K562 (cell line): ENCODE data around the gene MBOAT1. TPM values are rescaled to one million over a fixed set of nuclear protein-coding genes. Genes with fewer than 3 reads are reported as not detected.

ENCODE experiments used
- ATAC-seq: fragments of 200-7000 bp; cut with Tn5 transposase; 3 replicates; pipeline ENCODE4 v1.9.1; 2020; ENCODE audit warnings: moderate library complexity
- BruUV-seq: library from RNA; stranded (reverse); fragments of 400-500 nt; replicated peaks from 2 replicates; lab custom pipeline; 2021; lab: Mats Ljungman, UMichigan
- CTCF ChIA-PET: fragments of 300-600 bp; formaldehyde crosslinking; extraction: SDS; loops from one replicate; lab custom pipeline; 2021; ENCODE audit warnings: low intra/inter-chr PET ratio; lab: Yijun Ruan, JAX
- POLR2A ChIA-PET: fragments of 300-600, 350-650 bp; sonication (Branson Sonifier 250); formaldehyde crosslinking; extraction: SDS; loops from one replicate; lab custom pipeline; 2021; ENCODE audit warnings: antibody characterized with exemption, inconsistent platforms; lab: Yijun Ruan, JAX
- DNase-seq, 4 experiments: peaks; one replicate each; pipeline versions ENCODE4 v3.0.0 to v3.0.0-alpha.2; 2011 to 2018; ENCODE audit warnings: low spot score in 3 of 4, mixed read lengths in 3 of 4; ENCODE audit errors: extremely low read depth in 1 of 4
- FAIRE-seq: peaks from 2 replicates; lab custom pipeline; 2011; peaks lifted over from hg19 to GRCh38; lab: Jason Lieb, UNC
- H2AFZ ChIP-seq: 2 replicates; pipeline ENCODE4 v1.6.0; 2011; ENCODE audit warnings: low read depth, low read length, control low read depth, inconsistent platforms
- H3K27ac ChIP-seq: fragments of 200-600 bp; 3 replicates; pipeline ENCODE4 v1.8.0; 2011; ENCODE audit warnings: low read depth, mild to moderate bottlenecking, control low read depth, inconsistent platforms, low read length, moderate library complexity, mixed read lengths; ENCODE audit errors: extremely low read depth
- H3K27me3 ChIP-seq, 2 experiments: fragments of 300-600 bp in 1 of 2; 2 replicates in 1 of 2; 3 replicates in 1 of 2; pipeline versions ENCODE4 v1.6.0 to v1.8.0; 2011; ENCODE audit warnings: inconsistent platforms in 2 of 2, low read length in 2 of 2, mild to moderate bottlenecking in 1 of 2, mixed read lengths in 1 of 2, moderate library complexity in 1 of 2; ENCODE audit not compliant: control insufficient read depth in 2 of 2, insufficient read depth in 2 of 2
- H3K36me3 ChIP-seq: fragments of 300-600 bp; 3 replicates; pipeline ENCODE4 v1.8.0; 2011; ENCODE audit warnings: mild to moderate bottlenecking, low read length, inconsistent platforms; ENCODE audit not compliant: control insufficient read depth, insufficient read depth
- H3K4me1 ChIP-seq, 2 experiments: fragments of 200-600 bp in 1 of 2; replicated peaks in 1 of 2; 2 replicates in 1 of 2; 3 replicates in 1 of 2; pipeline versions ENCODE4 v1.5.1 to v1.8.0; 2011; ENCODE audit warnings: inconsistent platforms in 2 of 2, low read length in 2 of 2, mild to moderate bottlenecking in 1 of 2, mixed read lengths in 1 of 2, moderate library complexity in 1 of 2; ENCODE audit not compliant: control insufficient read depth in 2 of 2, insufficient read depth in 2 of 2
- H3K4me2 ChIP-seq: 2 replicates; pipeline ENCODE4 v1.6.1; 2011; ENCODE audit warnings: low read length, control low read depth, inconsistent platforms, mixed read lengths; ENCODE audit not compliant: insufficient read depth
- H3K4me3 ChIP-seq: fragments of 200-600 bp; sonication (generic), shearing (Covaris generic); 2 replicates; pipeline ENCODE4 v1.5.1; 2016; ENCODE audit warnings: control low read depth, inconsistent platforms
- H3K79me2 ChIP-seq: fragments of 200-600 bp; 3 replicates; pipeline ENCODE4 v1.8.0; 2011; ENCODE audit warnings: low read length, inconsistent platforms; ENCODE audit not compliant: control insufficient read depth, insufficient read depth
- H3K9ac ChIP-seq, 2 experiments: 2 replicates each; pipeline versions ENCODE4 v1.6.0 to v1.6.1; 2011; ENCODE audit warnings: low read depth in 2 of 2, low read length in 2 of 2, control low read depth in 1 of 2, inconsistent platforms in 1 of 2, mild to moderate bottlenecking in 1 of 2, mixed read lengths in 1 of 2; ENCODE audit not compliant: insufficient read depth in 1 of 2
- H3K9me1 ChIP-seq: one replicate; pipeline ENCODE4 v1.6.0; 2011; ENCODE audit warnings: inconsistent platforms, mild to moderate bottlenecking, low read length, moderate library complexity; ENCODE audit not compliant: control insufficient read depth, insufficient read depth
- H3K9me3 ChIP-seq: replicated peaks from 2 replicates; pipeline ENCODE4 v1.5.1; 2011; ENCODE audit warnings: low read depth, low read length, inconsistent platforms; ENCODE audit not compliant: control insufficient read depth, insufficient read depth
- H4K20me1 ChIP-seq: replicated peaks from 2 replicates; pipeline ENCODE4 v1.6.1; 2011; ENCODE audit warnings: low read length, inconsistent platforms, mixed read lengths; ENCODE audit not compliant: control insufficient read depth, insufficient read depth
- REST ChIP-seq, 2 experiments: fragments of 450-650 bp; formaldehyde crosslinking in 1 of 2; IDR thresholded peaks; 2 replicates each; pipeline versions ENCODE4 v1.4.0 to v1.6.1; 2014 to 2020; ENCODE audit warnings: mild to moderate bottlenecking in 2 of 2, borderline replicate concordance in 1 of 2, low read depth in 1 of 2
- ZNF583 ChIP-seq: fragments of 250-450 bp; sonication (Bioruptor Pico); IDR thresholded peaks from 2 replicates; pipeline ENCODE4 v1.4.0; 2020
- WGBS: fragments of 100-300 bp; shearing (Covaris generic); methylation state at CpG from one replicate; pipeline ENCODE4 v1.1.6; 2016; ENCODE audit warnings: low coverage, mixed read lengths; ENCODE audit not compliant: insufficient coverage; ENCODE audit errors: missing lambda C conversion rate; 5-methylcytosine and 5-hydroxymethylcytosine counted together
- in situ Hi-C: fragments of 300-500 bp; cut with MboI; formaldehyde crosslinking; loops from 4 replicates; pipeline ENCODE4 v1.15.0; 2018; ENCODE audit warnings: inconsistent platforms, mixed read lengths
- intact Hi-C: fragments of 100-400 bp; cut with micrococcal nuclease; formaldehyde crosslinking; loops from 2 replicates; pipeline ENCODE4 v1.14.2; 2022
- polyA plus RNA-seq, 8 experiments: library from polyadenylated mRNA; depleted of rRNA in 4 of 8; stranded (reverse) in 5 of 8; unstranded in 3 of 8; fragments of >200 nt; fragmentation: Nextera tagmentation in 2 of 8; fragmentation: Illumina TruSeq in 1 of 8; extraction: Ambion mirVana in 2 of 8; extraction: Trizol in 1 of 8; gene quantifications; 2 replicates each; pipeline versions ENCODE4 v1.2.1 to v1.2.3, GENCODE V29; 2011 to 2014; ENCODE audit warnings: inconsistent platforms in 1 of 8, missing spikeins in 1 of 8
- total RNA-seq, 7 experiments: library from RNA; depleted of rRNA in 6 of 7; stranded (reverse); fragments of >200 nt in 6 of 7; fragmentation: Illumina TruSeq in 2 of 7; extraction: Trizol in 2 of 7; gene quantifications; 2 replicates each; pipeline versions ENCODE4 v1.2.1 to v1.2.3, GENCODE V29; 2011 to 2021; ENCODE audit warnings: low replicate concordance in 1 of 7

Gene MBOAT1
- total and polyA plus RNA-seq, 9 of the 15 experiments (the other 6 are each of a cell fraction or from before 2014, with no cell fraction given) = 0.13 to 16.5 (median 10.3) TPM

- Histone ChIP-seq H3K36me3 (no peaks in the 10 kb centered on the region), H3K9ac (peak overlapping the region; percentile 4 to 76; a peak in 2 of 4 replicates), H3K4me1 (peaks cover 19 to 54% of the 10 kb centered on the region in 2 experiments), H4K20me1 (no peaks in the 10 kb centered on the region), H3K9me1 (no peaks in the 10 kb centered on the region), H3K4me3 (no peak overlapping the region), H3K9me3 (no peaks in the 10 kb centered on the region), H3K27me3 (no peaks in the 10 kb centered on the region), H2AFZ (peak overlapping the region; percentile 91), H3K79me2 (peaks cover 45% of the 10 kb centered on the region), H3K4me2 (peak overlapping the region; percentile 60), H3K27ac (peak overlapping the region; percentile 64; the same call in 2 of the 3 replicates)
- DNase-seq = peak in 2 of 4 experiments; percentile 39 to 59
- in situ Hi-C loops = no loop called here
- ATAC-seq = peak; percentile 52
- BruUV-seq = no TSS peak
- WGBS = 32% methylated on average over 7 of the region's 7 CpGs
- POLR2A ChIA-PET = interaction anchor here (0.6 to 3.8 kb wide), 8 partner anchors 8 to 514 kb away, joined by 3 to 18 read pairs (median 3); partner anchors contain the start of gene MBOAT1
- CTCF ChIA-PET = no interaction called here
- no peak for FAIRE-seq
- intact Hi-C loops = no loop called here
- 0 out of 2 replicates have a peak, but pooled peaks have one; percentile 58 for TF ChIP-seq ZNF583 (CRISPR knock-in tag)
- TF ChIP-seq REST (IDR thresholded peaks at IDR 0.05; ENCODE audit: borderline replicate concordance) = no peak
- TF ChIP-seq REST (CRISPR knock-in tag; IDR thresholded peaks at IDR 0.05; ENCODE audit: low read depth) = no peak
Observed at GRCh38 chr6:20203561-20204511, 8.4 kb downstream of the MBOAT1 start.
